Loucy (cell line): ENCODE results near the gene IL24.

ENCODE experiments used
- H2AFZ ChIP-seq: fragments of 200-600 bp; sonication (generic); 2 replicates; pipeline ENCODE4 v1.6.0; 2016; ENCODE audit warnings: antibody characterized with exemption, mild to moderate bottlenecking, low read length, moderate library complexity
- H3F3A ChIP-seq: fragments of 200-600 bp; 2 replicates; pipeline ENCODE4 v1.6.0; 2016; ENCODE audit warnings: antibody characterized with exemption, low read depth, mild to moderate bottlenecking
- H3K27me3 ChIP-seq: fragments of 200-600 bp; sonication (generic); 2 replicates; pipeline ENCODE4 v1.6.1; 2014; ENCODE audit warnings: low read length, mild to moderate bottlenecking; ENCODE audit not compliant: insufficient read depth, poor library complexity, severe bottlenecking
- H3K36me3 ChIP-seq: fragments of 200-600 bp; sonication (generic); 2 replicates; pipeline ENCODE4 v1.6.1; 2016; ENCODE audit warnings: low read length; ENCODE audit not compliant: insufficient read depth
- H3K4me1 ChIP-seq: fragments of 200-600 bp; sonication (generic); 2 replicates; pipeline ENCODE4 v1.5.1; 2014; ENCODE audit warnings: low read length, mild to moderate bottlenecking; ENCODE audit not compliant: insufficient read depth, poor library complexity, severe bottlenecking
- H3K4me2 ChIP-seq: fragments of 200-600 bp; sonication (generic); 2 replicates; pipeline ENCODE4 v1.6.0; 2014; ENCODE audit warnings: antibody characterized with exemption, low read length, low read depth, mild to moderate bottlenecking; ENCODE audit not compliant: poor library complexity, severe bottlenecking
- H3K4me3 ChIP-seq: fragments of 200-600 bp; sonication (generic); 2 replicates; pipeline ENCODE4 v1.5.1; 2014; ENCODE audit warnings: low read length, mild to moderate bottlenecking, mixed read lengths; ENCODE audit not compliant: poor library complexity, severe bottlenecking
- H3K79me2 ChIP-seq: fragments of 200-600 bp; sonication (generic); 2 replicates; pipeline ENCODE4 v1.6.1; 2014; ENCODE audit warnings: low read length; ENCODE audit not compliant: insufficient read depth
- H3K9ac ChIP-seq: fragments of 200-600 bp; sonication (generic); 2 replicates; pipeline ENCODE4 v1.6.0; 2014; ENCODE audit warnings: mild to moderate bottlenecking, low read depth, low read length, moderate library complexity; ENCODE audit not compliant: poor library complexity, severe bottlenecking
- H3K9me2 ChIP-seq: fragments of 200-600 bp; sonication (generic); replicated peaks from 2 replicates; pipeline ENCODE4 v1.6.1; 2016; ENCODE audit warnings: low read depth, low read length, mixed read lengths
- H3K9me3 ChIP-seq: fragments of 200-600 bp; sonication (generic); 2 replicates; pipeline ENCODE4 v1.6.1; 2014; ENCODE audit warnings: mild to moderate bottlenecking, antibody characterized with exemption, low read length, low read depth; ENCODE audit not compliant: insufficient read depth
- H4K20me1 ChIP-seq: fragments of 200-600 bp; sonication (generic); 2 replicates; pipeline ENCODE4 v1.6.0; 2014; ENCODE audit warnings: antibody characterized with exemption, low read length, mild to moderate bottlenecking; ENCODE audit not compliant: insufficient read depth, poor library complexity, severe bottlenecking
- EZH2phosphoT487 ChIP-seq: fragments of 200-600 bp; IDR thresholded peaks from 2 replicates; pipeline ENCODE4 v1.6.1; 2018; ENCODE audit warnings: antibody characterized with exemption, mild to moderate bottlenecking, moderate library complexity, borderline replicate concordance
- TF ChIP-seq, protein P1 (sequence below): fragments of 200-600 bp; sonication (generic); conservative IDR thresholded peaks from 2 replicates; pipeline ENCODE4 v1.5.1; 2014; ENCODE audit warnings: mild to moderate bottlenecking, antibody characterized with exemption, low read length

IL24 gene

GRCh38 chr1:206912445-206913095 is 15.3 kb downstream of the IL24 start:
- no peaks in the 10 kb centered on the region for H3K36me3 ChIP-seq
- no peaks in the 10 kb centered on the region for H3K9me2 ChIP-seq
- H3K79me2 ChIP-seq = no peaks in the 10 kb centered on the region
- peaks cover 21% of the 10 kb centered on the region for H3K27me3 ChIP-seq
- H3K9me3 ChIP-seq = no peaks in the 10 kb centered on the region
- H3K4me2 ChIP-seq = no peak overlapping the region
- no peaks in the 10 kb centered on the region for H3K4me1 ChIP-seq
- H2AFZ ChIP-seq = no peak overlapping the region
- H4K20me1 ChIP-seq = no peaks in the 10 kb centered on the region
- TF ChIP-seq, protein P1, sequence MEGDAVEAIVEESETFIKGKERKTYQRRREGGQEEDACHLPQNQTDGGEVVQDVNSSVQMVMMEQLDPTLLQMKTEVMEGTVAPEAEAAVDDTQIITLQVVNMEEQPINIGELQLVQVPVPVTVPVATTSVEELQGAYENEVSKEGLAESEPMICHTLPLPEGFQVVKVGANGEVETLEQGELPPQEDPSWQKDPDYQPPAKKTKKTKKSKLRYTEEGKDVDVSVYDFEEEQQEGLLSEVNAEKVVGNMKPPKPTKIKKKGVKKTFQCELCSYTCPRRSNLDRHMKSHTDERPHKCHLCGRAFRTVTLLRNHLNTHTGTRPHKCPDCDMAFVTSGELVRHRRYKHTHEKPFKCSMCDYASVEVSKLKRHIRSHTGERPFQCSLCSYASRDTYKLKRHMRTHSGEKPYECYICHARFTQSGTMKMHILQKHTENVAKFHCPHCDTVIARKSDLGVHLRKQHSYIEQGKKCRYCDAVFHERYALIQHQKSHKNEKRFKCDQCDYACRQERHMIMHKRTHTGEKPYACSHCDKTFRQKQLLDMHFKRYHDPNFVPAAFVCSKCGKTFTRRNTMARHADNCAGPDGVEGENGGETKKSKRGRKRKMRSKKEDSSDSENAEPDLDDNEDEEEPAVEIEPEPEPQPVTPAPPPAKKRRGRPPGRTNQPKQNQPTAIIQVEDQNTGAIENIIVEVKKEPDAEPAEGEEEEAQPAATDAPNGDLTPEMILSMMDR = peak; percentile 84
- TF ChIP-seq EZH2phosphoT487 = no peak
- H3F3A ChIP-seq = no peaks in the 10 kb centered on the region
- no peak overlapping the region for H3K4me3 ChIP-seq
- H3K9ac ChIP-seq = no peak overlapping the region

GRCh38 chr1:206913766-206914537 is 16.7 kb downstream of the IL24 start:
- H3F3A ChIP-seq = no peaks in the 10 kb centered on the region
- H3K9me2 ChIP-seq = no peaks in the 10 kb centered on the region
- H3K4me1 ChIP-seq = no peaks in the 10 kb centered on the region
- H3K4me3 ChIP-seq = no peak overlapping the region
- H3K36me3 ChIP-seq = no peaks in the 10 kb centered on the region
- no peak overlapping the region for H3K9ac ChIP-seq
- H3K4me2 ChIP-seq = no peak overlapping the region
- H3K9me3 ChIP-seq = no peaks in the 10 kb centered on the region
- TF ChIP-seq EZH2phosphoT487 = no peak
- TF ChIP-seq, protein P1 = no peak
- H4K20me1 ChIP-seq = no peaks in the 10 kb centered on the region
- peaks cover 12% of the 10 kb centered on the region for H3K27me3 ChIP-seq
- H2AFZ ChIP-seq = no peak overlapping the region
- H3K79me2 ChIP-seq = no peaks in the 10 kb centered on the region

GRCh38 chr1:206915030-206915735 is 17.9 kb downstream of the IL24 start:
- no peak overlapping the region for H3K9ac ChIP-seq
- H3K9me3 ChIP-seq = no peaks in the 10 kb centered on the region
- H3K79me2 ChIP-seq = no peaks in the 10 kb centered on the region
- H2AFZ ChIP-seq = no peak overlapping the region
- no peak overlapping the region for H3K4me2 ChIP-seq
- H3K27me3 ChIP-seq = no peaks in the 10 kb centered on the region
- H3K4me3 ChIP-seq = no peak overlapping the region
- H3F3A ChIP-seq = no peaks in the 10 kb centered on the region
- no peak for TF ChIP-seq EZH2phosphoT487
- TF ChIP-seq, protein P1 = no peak
- no peaks in the 10 kb centered on the region for H3K36me3 ChIP-seq
- no peaks in the 10 kb centered on the region for H3K9me2 ChIP-seq
- H3K4me1 ChIP-seq = no peaks in the 10 kb centered on the region
- H4K20me1 ChIP-seq = no peaks in the 10 kb centered on the region
